ENCODE results near the gene GRID2IP. TPM values are rescaled to one million over a fixed set of nuclear protein-coding genes. Genes with fewer than 3 reads are reported as not detected.
A peak's percentile ranks its signal among the peaks of the same experiment; 100 is the strongest.

The GRID2IP gene
- total and polyA plus RNA-seq, 2 of the 13 experiments (the other 11 are each of a cell fraction or from before 2014, with no cell fraction given): 0.03 TPM; not detected in 1

DNA sequence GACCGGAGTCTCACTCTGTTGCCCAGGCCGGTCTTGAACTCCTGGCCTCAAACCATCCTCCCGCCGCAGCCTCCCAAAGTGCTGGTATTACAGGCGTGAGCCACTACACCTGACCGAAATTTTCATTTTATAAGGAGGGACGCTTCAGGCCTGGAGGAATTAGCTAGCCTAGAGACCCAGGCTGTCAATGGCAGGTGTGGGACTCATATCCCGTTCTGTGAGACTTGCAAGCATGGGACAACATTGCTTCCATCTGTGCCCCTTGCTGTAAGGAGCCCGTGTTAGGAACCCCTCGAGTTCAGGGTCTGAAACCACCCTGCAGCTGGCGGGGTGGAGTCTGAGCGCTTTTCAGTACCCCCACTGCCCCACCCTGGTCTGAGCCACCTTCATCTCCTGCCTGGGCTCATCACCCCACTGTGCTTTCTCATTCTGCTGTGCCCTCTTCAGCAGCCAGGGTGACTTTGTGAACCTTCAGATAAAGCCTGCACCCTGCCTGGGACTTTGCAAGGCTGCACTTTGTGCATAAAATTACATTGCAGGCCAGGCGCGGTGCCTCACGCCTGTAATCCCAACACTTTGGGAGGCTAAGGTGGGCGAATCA is 102.2 kb downstream of the GRID2IP start (continued):
- TF ChIP-seq, protein P1, sequence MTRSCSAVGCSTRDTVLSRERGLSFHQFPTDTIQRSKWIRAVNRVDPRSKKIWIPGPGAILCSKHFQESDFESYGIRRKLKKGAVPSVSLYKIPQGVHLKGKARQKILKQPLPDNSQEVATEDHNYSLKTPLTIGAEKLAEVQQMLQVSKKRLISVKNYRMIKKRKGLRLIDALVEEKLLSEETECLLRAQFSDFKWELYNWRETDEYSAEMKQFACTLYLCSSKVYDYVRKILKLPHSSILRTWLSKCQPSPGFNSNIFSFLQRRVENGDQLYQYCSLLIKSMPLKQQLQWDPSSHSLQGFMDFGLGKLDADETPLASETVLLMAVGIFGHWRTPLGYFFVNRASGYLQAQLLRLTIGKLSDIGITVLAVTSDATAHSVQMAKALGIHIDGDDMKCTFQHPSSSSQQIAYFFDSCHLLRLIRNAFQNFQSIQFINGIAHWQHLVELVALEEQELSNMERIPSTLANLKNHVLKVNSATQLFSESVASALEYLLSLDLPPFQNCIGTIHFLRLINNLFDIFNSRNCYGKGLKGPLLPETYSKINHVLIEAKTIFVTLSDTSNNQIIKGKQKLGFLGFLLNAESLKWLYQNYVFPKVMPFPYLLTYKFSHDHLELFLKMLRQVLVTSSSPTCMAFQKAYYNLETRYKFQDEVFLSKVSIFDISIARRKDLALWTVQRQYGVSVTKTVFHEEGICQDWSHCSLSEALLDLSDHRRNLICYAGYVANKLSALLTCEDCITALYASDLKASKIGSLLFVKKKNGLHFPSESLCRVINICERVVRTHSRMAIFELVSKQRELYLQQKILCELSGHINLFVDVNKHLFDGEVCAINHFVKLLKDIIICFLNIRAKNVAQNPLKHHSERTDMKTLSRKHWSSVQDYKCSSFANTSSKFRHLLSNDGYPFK (CRISPR knock-in tag; IDR thresholded peaks at IDR 0.05; ENCODE audit: borderline replicate concordance): no peak
- TF ChIP-seq, protein P2, sequence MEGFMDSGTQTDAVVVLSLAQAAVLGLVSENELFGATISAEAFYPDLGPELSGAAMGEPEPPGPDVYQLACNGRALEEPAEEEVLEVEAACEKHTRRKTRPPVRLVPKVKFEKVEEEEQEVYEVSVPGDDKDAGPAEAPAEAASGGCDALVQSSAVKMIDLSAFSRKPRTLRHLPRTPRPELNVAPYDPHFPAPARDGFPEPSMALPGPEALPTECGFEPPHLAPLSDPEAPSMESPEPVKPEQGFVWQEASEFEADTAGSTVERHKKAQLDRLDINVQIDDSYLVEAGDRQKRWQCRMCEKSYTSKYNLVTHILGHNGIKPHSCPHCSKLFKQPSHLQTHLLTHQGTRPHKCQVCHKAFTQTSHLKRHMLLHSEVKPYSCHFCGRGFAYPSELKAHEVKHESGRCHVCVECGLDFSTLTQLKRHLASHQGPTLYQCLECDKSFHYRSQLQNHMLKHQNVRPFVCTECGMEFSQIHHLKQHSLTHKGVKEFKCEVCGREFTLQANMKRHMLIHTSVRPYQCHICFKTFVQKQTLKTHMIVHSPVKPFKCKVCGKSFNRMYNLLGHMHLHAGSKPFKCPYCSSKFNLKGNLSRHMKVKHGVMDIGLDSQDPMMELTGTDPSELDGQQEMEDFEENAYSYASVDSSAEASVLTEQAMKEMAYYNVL (CRISPR knock-in tag; IDR thresholded peaks at IDR 0.05; ENCODE audit: borderline replicate concordance): no peak
- TF ChIP-seq PCBP2 (optimal IDR thresholded peaks at IDR 0.05; ENCODE audit: low read depth, low read length, poor library complexity, severe bottlenecking) (no peak), RORA (CRISPR knock-in tag; IDR thresholded peaks at IDR 0.05) (0 out of 2 replicates have a peak, but pooled peaks have one; percentile 2), CBX2 (IDR thresholded peaks at IDR 0.05; ENCODE audit: low read depth, low read length) (no peak), CBX2 (CRISPR knock-in tag; IDR thresholded peaks at IDR 0.05; ENCODE audit: low read depth) (no peak), ZNF775 (CRISPR knock-in tag; IDR thresholded peaks at IDR 0.05; ENCODE audit: borderline replicate concordance) (no peak), ZNF510 (CRISPR knock-in tag; IDR thresholded peaks at IDR 0.05; ENCODE audit: low read depth) (no peak), JUND (CRISPR knock-in tag; IDR thresholded peaks at IDR 0.05) (no peak), CCAR2 (optimal IDR thresholded peaks at IDR 0.05; ENCODE audit: low read depth, low read length) (no peak), CHD4 (IDR thresholded peaks at IDR 0.05; ENCODE audit: borderline replicate concordance, low read length) (0 out of 2 replicates have a peak, but pooled peaks have one; percentile 64), ZNF768 (CRISPR knock-in tag; IDR thresholded peaks at IDR 0.05) (no peak), MYC (CRISPR knock-in tag; IDR thresholded peaks at IDR 0.05; ENCODE audit: borderline replicate concordance) (0 out of 2 replicates have a peak, but pooled peaks have one; percentile 9), ZBTB20 (CRISPR knock-in tag; IDR thresholded peaks at IDR 0.05; ENCODE audit: borderline replicate concordance, low read depth) (no peak), ZNF331 (CRISPR knock-in tag; IDR thresholded peaks at IDR 0.05) (no peak), ZFP62 (CRISPR knock-in tag; IDR thresholded peaks at IDR 0.05) (no peak), ZNF670 (CRISPR knock-in tag; IDR thresholded peaks at IDR 0.05; ENCODE audit: borderline replicate concordance) (no peak)
- TF ChIP-seq, protein P3, sequence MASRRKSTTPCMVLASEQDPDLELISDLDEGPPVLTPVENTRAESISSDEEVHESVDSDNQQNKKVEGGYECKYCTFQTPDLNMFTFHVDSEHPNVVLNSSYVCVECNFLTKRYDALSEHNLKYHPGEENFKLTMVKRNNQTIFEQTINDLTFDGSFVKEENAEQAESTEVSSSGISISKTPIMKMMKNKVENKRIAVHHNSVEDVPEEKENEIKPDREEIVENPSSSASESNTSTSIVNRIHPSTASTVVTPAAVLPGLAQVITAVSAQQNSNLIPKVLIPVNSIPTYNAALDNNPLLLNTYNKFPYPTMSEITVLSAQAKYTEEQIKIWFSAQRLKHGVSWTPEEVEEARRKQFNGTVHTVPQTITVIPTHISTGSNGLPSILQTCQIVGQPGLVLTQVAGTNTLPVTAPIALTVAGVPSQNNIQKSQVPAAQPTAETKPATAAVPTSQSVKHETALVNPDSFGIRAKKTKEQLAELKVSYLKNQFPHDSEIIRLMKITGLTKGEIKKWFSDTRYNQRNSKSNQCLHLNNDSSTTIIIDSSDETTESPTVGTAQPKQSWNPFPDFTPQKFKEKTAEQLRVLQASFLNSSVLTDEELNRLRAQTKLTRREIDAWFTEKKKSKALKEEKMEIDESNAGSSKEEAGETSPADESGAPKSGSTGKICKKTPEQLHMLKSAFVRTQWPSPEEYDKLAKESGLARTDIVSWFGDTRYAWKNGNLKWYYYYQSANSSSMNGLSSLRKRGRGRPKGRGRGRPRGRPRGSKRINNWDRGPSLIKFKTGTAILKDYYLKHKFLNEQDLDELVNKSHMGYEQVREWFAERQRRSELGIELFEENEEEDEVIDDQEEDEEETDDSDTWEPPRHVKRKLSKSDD (CRISPR knock-in tag; IDR thresholded peaks at IDR 0.05; ENCODE audit: low read depth): no peak
- TF ChIP-seq, protein P4, sequence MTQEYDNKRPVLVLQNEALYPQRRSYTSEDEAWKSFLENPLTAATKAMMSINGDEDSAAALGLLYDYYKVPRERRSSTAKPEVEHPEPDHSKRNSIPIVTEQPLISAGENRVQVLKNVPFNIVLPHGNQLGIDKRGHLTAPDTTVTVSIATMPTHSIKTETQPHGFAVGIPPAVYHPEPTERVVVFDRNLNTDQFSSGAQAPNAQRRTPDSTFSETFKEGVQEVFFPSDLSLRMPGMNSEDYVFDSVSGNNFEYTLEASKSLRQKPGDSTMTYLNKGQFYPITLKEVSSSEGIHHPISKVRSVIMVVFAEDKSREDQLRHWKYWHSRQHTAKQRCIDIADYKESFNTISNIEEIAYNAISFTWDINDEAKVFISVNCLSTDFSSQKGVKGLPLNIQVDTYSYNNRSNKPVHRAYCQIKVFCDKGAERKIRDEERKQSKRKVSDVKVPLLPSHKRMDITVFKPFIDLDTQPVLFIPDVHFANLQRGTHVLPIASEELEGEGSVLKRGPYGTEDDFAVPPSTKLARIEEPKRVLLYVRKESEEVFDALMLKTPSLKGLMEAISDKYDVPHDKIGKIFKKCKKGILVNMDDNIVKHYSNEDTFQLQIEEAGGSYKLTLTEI (CRISPR knock-in tag; conservative IDR thresholded peaks at IDR 0.05): no peak
